Skeletal muscle satellite cell (primary cell): ENCODE data around the gene HOMER1.

Experiments used
- H3K27me3 ChIP-seq: 2 replicates; pipeline ENCODE4 v1.7.0; 2013; ENCODE audit warnings: low read length; ENCODE audit not compliant: control insufficient read depth, insufficient read depth
- H3K36me3 ChIP-seq: 2 replicates; pipeline ENCODE4 v1.7.0; 2013; ENCODE audit warnings: mild to moderate bottlenecking, control low read depth, low read length; ENCODE audit not compliant: insufficient read depth
- H3K4me1 ChIP-seq: 2 replicates; pipeline ENCODE4 v1.7.0; 2013; ENCODE audit warnings: low read length; ENCODE audit not compliant: control insufficient read depth, insufficient read depth
- H3K4me2 ChIP-seq: 2 replicates; pipeline ENCODE4 v1.7.0; 2013; ENCODE audit warnings: mild to moderate bottlenecking, low read length
- H3K4me3 ChIP-seq: 2 replicates; pipeline ENCODE4 v1.7.0; 2013; ENCODE audit warnings: low read length
- H3K9ac ChIP-seq: 2 replicates; pipeline ENCODE4 v1.7.0; 2013; ENCODE audit warnings: mild to moderate bottlenecking, low read depth, low read length, moderate library complexity
- H3K9me3 ChIP-seq: replicated peaks from 2 replicates; pipeline ENCODE4 v1.7.0; 2013; ENCODE audit warnings: mild to moderate bottlenecking, control low read depth, low read length

HOMER1 gene

DNA sequence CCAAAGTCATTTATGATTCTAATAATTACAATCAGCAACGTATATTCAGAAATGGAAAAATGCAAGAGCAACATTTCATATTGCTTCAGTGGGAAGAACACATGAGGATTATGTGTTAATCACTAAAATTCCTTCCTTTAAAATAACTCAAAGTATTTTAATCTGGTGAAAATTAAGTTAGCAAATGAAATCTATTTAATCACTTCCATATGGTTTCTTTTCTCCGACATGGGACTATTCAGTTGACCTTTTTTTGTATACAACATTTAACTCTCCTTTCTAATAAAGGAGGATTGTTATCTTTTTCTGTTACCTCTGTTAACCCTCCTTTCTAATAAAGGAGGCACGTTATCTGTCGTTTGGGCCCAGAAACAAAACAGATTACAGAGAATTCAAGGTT, 59.9 kb downstream of the HOMER1 start:
- peaks cover 2% of the 10 kb centered on the region for H3K4me1 ChIP-seq

GRCh38 chr5:79448336-79448735, 65.6 kb downstream of the HOMER1 start:
- H3K9ac ChIP-seq: peak overlapping the region; percentile 34
- no peaks in the 10 kb centered on the region for H3K36me3 ChIP-seq
- H3K9me3 ChIP-seq: no peaks in the 10 kb centered on the region
- H3K4me2 ChIP-seq: peak overlapping the region; percentile 44
- H3K27me3 ChIP-seq: no peaks in the 10 kb centered on the region
- peaks cover 18% of the 10 kb centered on the region for H3K4me1 ChIP-seq
- no peak overlapping the region for H3K4me3 ChIP-seq

More for the DNA sequence above, 59.9 kb downstream of the HOMER1 start:
- Histone ChIP-seq H3K9ac (no peak overlapping the region), H3K36me3 (no peaks in the 10 kb centered on the region), H3K4me3 (no peak overlapping the region), H3K4me2 (no peak overlapping the region), H3K9me3 (no peaks in the 10 kb centered on the region), H3K27me3 (no peaks in the 10 kb centered on the region)

- H3K36me3 ChIP-seq: no peaks in the 10 kb centered on the region
- H3K9ac ChIP-seq: no peak overlapping the region
- H3K4me2 ChIP-seq: no peak overlapping the region
- no peaks in the 10 kb centered on the region for H3K27me3 ChIP-seq
- no peaks in the 10 kb centered on the region for H3K9me3 ChIP-seq
- H3K4me1 ChIP-seq: peaks cover 9% of the 10 kb centered on the region
- H3K4me3 ChIP-seq: no peak overlapping the region
Measured at GRCh38 chr5:79436821-79437220, 77.1 kb downstream of the HOMER1 start.

- Histone ChIP-seq H3K4me1 (peaks cover 9% of the 10 kb centered on the region), H3K27me3 (no peaks in the 10 kb centered on the region), H3K9me3 (no peaks in the 10 kb centered on the region), H3K4me2 (no peak overlapping the region), H3K4me3 (no peak overlapping the region), H3K36me3 (no peaks in the 10 kb centered on the region), H3K9ac (no peak overlapping the region)
Measured at GRCh38 chr5:79436224-79436623, 77.7 kb downstream of the HOMER1 start.

DNA sequence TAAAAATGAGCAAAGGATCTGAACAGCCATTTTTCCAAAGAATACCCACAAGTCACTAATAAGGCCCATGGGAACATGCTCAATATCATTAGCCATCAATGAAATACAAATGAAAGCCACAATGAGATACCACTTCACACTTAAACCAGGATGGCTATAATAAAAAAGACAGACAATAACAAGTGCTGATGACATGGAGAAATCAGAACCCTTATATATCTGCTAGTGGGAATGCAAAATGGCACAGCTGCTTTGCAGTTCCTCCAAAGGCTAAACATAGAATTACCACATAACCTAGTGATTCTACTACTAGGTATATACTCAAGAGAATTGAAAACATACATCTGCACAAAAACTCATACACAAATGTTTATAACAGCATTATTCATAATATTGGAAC, 83.7 kb downstream of the HOMER1 start:
- Histone ChIP-seq H3K4me1 (no peaks in the 10 kb centered on the region), H3K36me3 (no peaks in the 10 kb centered on the region), H3K27me3 (no peaks in the 10 kb centered on the region), H3K4me3 (no peak overlapping the region), H3K4me2 (no peak overlapping the region), H3K9me3 (no peaks in the 10 kb centered on the region), H3K9ac (no peak overlapping the region)

DNA sequence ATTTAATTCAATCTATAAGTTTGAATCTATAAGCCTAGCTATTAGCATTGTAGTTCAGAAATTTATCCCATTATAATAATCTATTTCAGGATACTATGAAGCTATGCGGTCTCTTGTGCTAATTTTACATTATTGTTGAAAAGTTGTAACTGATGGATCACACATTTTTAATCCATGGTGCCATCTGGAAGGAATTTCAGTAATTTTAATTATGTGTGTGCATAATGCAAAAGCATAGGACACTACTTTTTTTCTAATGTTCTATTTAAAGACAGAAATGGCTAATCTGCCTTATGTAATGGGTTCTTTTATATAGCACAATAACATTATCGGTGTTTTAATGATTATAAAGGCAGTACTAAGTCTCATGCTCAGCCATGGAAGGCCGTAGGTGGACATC, 90.6 kb downstream of the HOMER1 start:
- Histone ChIP-seq H3K4me2 (no peak overlapping the region), H3K4me3 (no peak overlapping the region), H3K4me1 (peaks cover 4% of the 10 kb centered on the region), H3K9me3 (no peaks in the 10 kb centered on the region), H3K36me3 (no peaks in the 10 kb centered on the region), H3K9ac (no peak overlapping the region), H3K27me3 (no peaks in the 10 kb centered on the region)

DNA sequence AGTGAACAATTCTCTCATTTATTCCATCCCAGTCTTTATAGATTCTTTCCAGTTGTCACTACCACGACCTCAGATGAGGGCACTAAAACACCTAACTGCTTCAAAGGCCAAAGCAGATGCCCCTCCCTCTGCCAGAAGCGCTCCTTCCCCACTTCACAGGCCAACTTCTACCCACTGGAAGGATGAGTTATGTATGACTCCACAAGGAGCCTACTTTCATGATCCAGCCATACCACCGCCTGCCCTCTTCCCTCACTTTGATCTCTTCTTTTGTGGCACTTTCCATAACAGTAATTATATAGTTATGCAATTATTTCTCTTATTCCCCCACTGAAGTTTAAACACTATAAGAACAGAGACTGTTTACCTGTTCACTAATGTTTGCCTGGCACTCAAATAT, 93.7 kb downstream of the HOMER1 start:
- Histone ChIP-seq H3K27me3 (no peaks in the 10 kb centered on the region), H3K4me2 (no peak overlapping the region), H3K4me1 (peaks cover 7% of the 10 kb centered on the region), H3K9me3 (no peaks in the 10 kb centered on the region), H3K36me3 (no peaks in the 10 kb centered on the region), H3K9ac (no peak overlapping the region), H3K4me3 (no peak overlapping the region)

- H3K36me3 ChIP-seq: no peaks in the 10 kb centered on the region
- no peak overlapping the region for H3K9ac ChIP-seq
- no peaks in the 10 kb centered on the region for H3K9me3 ChIP-seq
- H3K4me3 ChIP-seq: no peak overlapping the region
- no peaks in the 10 kb centered on the region for H3K27me3 ChIP-seq
- no peak overlapping the region for H3K4me2 ChIP-seq
- peaks cover 7% of the 10 kb centered on the region for H3K4me1 ChIP-seq
Measured at GRCh38 chr5:79418276-79418675, 95.7 kb downstream of the HOMER1 start.

GRCh38 chr5:79417495-79417894, 96.4 kb downstream of the HOMER1 start:
- Histone ChIP-seq H3K9me3 (no peaks in the 10 kb centered on the region), H3K4me2 (no peak overlapping the region), H3K9ac (no peak overlapping the region), H3K36me3 (no peaks in the 10 kb centered on the region), H3K4me1 (peaks cover 7% of the 10 kb centered on the region), H3K27me3 (no peaks in the 10 kb centered on the region), H3K4me3 (no peak overlapping the region)

DNA sequence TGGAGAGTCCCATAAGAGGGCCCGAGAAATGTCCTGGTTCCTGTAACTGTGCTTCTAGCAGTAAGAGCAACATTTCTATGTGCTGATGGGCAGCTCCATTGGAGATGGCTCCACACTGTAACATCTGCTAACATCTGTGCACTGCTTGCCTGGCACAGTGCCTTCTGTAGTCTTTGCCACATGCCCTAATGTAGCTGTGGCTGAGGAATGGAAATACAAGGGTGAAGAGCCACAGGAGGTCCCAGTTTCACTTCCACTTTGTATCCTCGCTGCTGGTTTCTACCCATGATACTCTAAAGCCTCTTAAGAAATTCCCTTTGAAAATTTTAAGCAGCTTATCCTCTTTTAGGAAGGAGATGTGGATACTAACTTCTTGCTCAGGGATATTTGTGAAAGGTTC, 97.4 kb downstream of the HOMER1 start:
- H3K4me1 ChIP-seq: peaks cover 7% of the 10 kb centered on the region
- no peaks in the 10 kb centered on the region for H3K27me3 ChIP-seq
- H3K4me2 ChIP-seq: peak overlapping the region; percentile 25
- H3K9ac ChIP-seq: no peak overlapping the region
- no peaks in the 10 kb centered on the region for H3K36me3 ChIP-seq
- H3K9me3 ChIP-seq: no peaks in the 10 kb centered on the region
- no peak overlapping the region for H3K4me3 ChIP-seq

DNA sequence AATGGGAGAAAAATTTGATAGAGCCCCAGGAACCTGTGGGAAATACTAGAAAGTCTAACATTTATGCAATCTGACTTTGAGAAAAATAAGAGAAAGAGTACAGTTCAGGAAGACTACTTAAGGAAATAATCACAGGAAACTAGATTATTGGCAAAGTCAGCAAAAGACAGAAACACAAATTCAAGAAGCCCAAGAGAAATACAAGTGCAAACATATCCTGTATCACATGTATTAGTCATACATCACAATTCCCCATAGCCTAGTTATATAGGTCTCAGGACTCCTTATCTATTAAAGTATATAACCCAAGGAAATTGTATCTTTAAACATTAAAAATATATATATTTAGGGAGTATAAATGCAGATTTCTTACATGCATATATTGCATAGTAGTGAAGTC, 100.8 kb downstream of the HOMER1 start:
- H3K4me1 ChIP-seq: peaks cover under 1% of the 10 kb centered on the region
- H3K4me3 ChIP-seq: no peak overlapping the region
- no peak overlapping the region for H3K4me2 ChIP-seq
- no peaks in the 10 kb centered on the region for H3K9me3 ChIP-seq
- H3K27me3 ChIP-seq: no peaks in the 10 kb centered on the region
- H3K9ac ChIP-seq: no peak overlapping the region
- no peaks in the 10 kb centered on the region for H3K36me3 ChIP-seq

GRCh38 chr5:79408028-79408427, 105.9 kb downstream of the HOMER1 start:
- no peak overlapping the region for H3K4me2 ChIP-seq
- no peaks in the 10 kb centered on the region for H3K36me3 ChIP-seq
- H3K4me1 ChIP-seq: no peaks in the 10 kb centered on the region
- no peak overlapping the region for H3K4me3 ChIP-seq
- no peak overlapping the region for H3K9ac ChIP-seq
- no peaks in the 10 kb centered on the region for H3K27me3 ChIP-seq
- no peaks in the 10 kb centered on the region for H3K9me3 ChIP-seq
